Liver (tissue), 9 donors: ENCODE results near the gene MED12L. TPM values are rescaled to one million over a fixed set of nuclear protein-coding genes. Genes with fewer than 3 reads are reported as not detected.

ENCODE experiments used
- DNase-seq: peaks from one replicate; pipeline ENCODE4 v3.0.0-alpha.2; 2017; ENCODE audit warnings: low spot score
- H3K27ac ChIP-seq, 2 donors: one replicate each; pipeline ENCODE4 v1.7.0; 2013; ENCODE audit warnings: inconsistent platforms in 2 of 2, low read length in 2 of 2, control low read depth in 1 of 2, low read depth in 1 of 2, mild to moderate bottlenecking in 1 of 2
- H3K27me3 ChIP-seq, 4 donors: one replicate each; pipeline versions ENCODE4 v1.6.1 to v1.7.0; 2013; ENCODE audit warnings: low read length in 3 of 4, inconsistent platforms in 1 of 4, mild to moderate bottlenecking in 1 of 4, moderate library complexity in 1 of 4; ENCODE audit not compliant: control insufficient read depth in 4 of 4, insufficient read depth in 4 of 4
- H3K36me3 ChIP-seq, 4 donors: one replicate each; pipeline versions ENCODE4 v1.6.1 to v1.7.0; 2013; ENCODE audit warnings: low read length in 3 of 4, mild to moderate bottlenecking in 3 of 4, low read depth in 1 of 4, moderate library complexity in 1 of 4; ENCODE audit not compliant: control insufficient read depth in 4 of 4, insufficient read depth in 3 of 4
- H3K4me1 ChIP-seq, 4 donors: one replicate each; pipeline versions ENCODE4 v1.6.1 to v1.7.0; 2013; ENCODE audit warnings: low read length in 3 of 4, mild to moderate bottlenecking in 3 of 4, moderate library complexity in 1 of 4; ENCODE audit not compliant: control insufficient read depth in 4 of 4, insufficient read depth in 4 of 4
- H3K4me3 ChIP-seq, 3 donors: one replicate each; pipeline versions ENCODE4 v1.6.1 to v1.7.0; 2013; ENCODE audit warnings: low read length in 3 of 3, control low read depth in 1 of 3, low read depth in 1 of 3, mild to moderate bottlenecking in 1 of 3
- H3K9ac ChIP-seq, 2 donors: one replicate each; pipeline ENCODE4 v1.7.0; 2013; ENCODE audit warnings: low read length in 2 of 2, mild to moderate bottlenecking in 2 of 2, moderate library complexity in 2 of 2, control low read depth in 1 of 2, low read depth in 1 of 2
- H3K9me3 ChIP-seq, 4 donors: one replicate each; pipeline versions ENCODE4 v1.6.1 to v1.7.0; 2013; ENCODE audit warnings: low read length in 3 of 4; ENCODE audit not compliant: control insufficient read depth in 4 of 4
- ATF3 ChIP-seq: IDR thresholded peaks from 2 replicates; pipeline ENCODE4 v1.6.1; 2016; ENCODE audit warnings: antibody characterized with exemption
- CTCF ChIP-seq: fragments of 150-350 bp; IDR thresholded peaks from 2 replicates; pipeline ENCODE4 v1.5.1; 2017; ENCODE audit warnings: improper control_type of control experiment, low read depth, low read length; ENCODE audit not compliant: missing input control
- EGR1 ChIP-seq, 2 donors: IDR thresholded peaks; 2 replicates each; pipeline ENCODE4 v1.6.1; 2016 to 2018; ENCODE audit warnings: antibody characterized with exemption in 2 of 2, low read depth in 2 of 2
- FOXA1 ChIP-seq: IDR thresholded peaks from 2 replicates; pipeline ENCODE4 v1.6.1; 2016; ENCODE audit warnings: antibody characterized with exemption
- FOXA2 ChIP-seq: IDR thresholded peaks from 2 replicates; pipeline ENCODE4 v1.6.1; 2016; ENCODE audit warnings: antibody characterized with exemption
- GABPA ChIP-seq, 2 donors: IDR thresholded peaks in 1 of 2; conservative IDR thresholded peaks in 1 of 2; 2 replicates each; pipeline ENCODE4 v1.6.1; 2016; ENCODE audit warnings: antibody characterized with exemption in 2 of 2, mild to moderate bottlenecking in 1 of 2, moderate library complexity in 1 of 2
- HNF4A ChIP-seq, 2 donors: conservative IDR thresholded peaks; 2 replicates each; pipeline ENCODE4 v1.6.1; 2016; ENCODE audit warnings: antibody characterized with exemption in 2 of 2, mild to moderate bottlenecking in 2 of 2
- HNF4G ChIP-seq: IDR thresholded peaks from 2 replicates; pipeline ENCODE4 v1.6.1; 2016; ENCODE audit warnings: antibody characterized with exemption
- JUND ChIP-seq, 2 donors: IDR thresholded peaks; 2 replicates each; pipeline ENCODE4 v1.6.1; 2016; ENCODE audit warnings: antibody characterized with exemption in 2 of 2
- MAX ChIP-seq: IDR thresholded peaks from 2 replicates; pipeline ENCODE4 v1.6.1; 2016; ENCODE audit warnings: antibody characterized with exemption
- NR2F2 ChIP-seq: IDR thresholded peaks from 2 replicates; pipeline ENCODE4 v1.6.1; 2016; ENCODE audit warnings: antibody characterized with exemption
- RAD21 ChIP-seq, 2 donors: IDR thresholded peaks; 2 replicates each; pipeline ENCODE4 v1.6.1; 2016; ENCODE audit warnings: antibody characterized with exemption in 2 of 2, mild to moderate bottlenecking in 2 of 2
- REST ChIP-seq: IDR thresholded peaks from 2 replicates; pipeline ENCODE4 v1.6.1; 2016; ENCODE audit warnings: antibody characterized with exemption, mild to moderate bottlenecking
- RXRA ChIP-seq, 2 donors: IDR thresholded peaks; 2 replicates each; pipeline ENCODE4 v1.6.1; 2017 to 2018; ENCODE audit warnings: antibody characterized with exemption in 2 of 2, mild to moderate bottlenecking in 1 of 2
- SP1 ChIP-seq: IDR thresholded peaks from 2 replicates; pipeline ENCODE4 v1.6.1; 2018; ENCODE audit warnings: antibody characterized with exemption, mild to moderate bottlenecking
- TAF1 ChIP-seq: conservative IDR thresholded peaks from 2 replicates; pipeline ENCODE4 v1.6.1; 2016; ENCODE audit warnings: antibody characterized with exemption, mild to moderate bottlenecking
- YY1 ChIP-seq: IDR thresholded peaks from 2 replicates; pipeline ENCODE4 v1.6.1; 2016; ENCODE audit warnings: antibody characterized with exemption, mild to moderate bottlenecking
- ZBTB33 ChIP-seq: IDR thresholded peaks from 2 replicates; pipeline ENCODE4 v1.6.1; 2016; ENCODE audit warnings: antibody characterized with exemption
- WGBS: extraction: QIAGEN DNeasy Blood & Tissue Kit; methylation state at CpG from one replicate; pipeline ENCODE4 v1.1.7; 2013; 5-methylcytosine and 5-hydroxymethylcytosine counted together
- polyA plus RNA-seq, 2 donors: library from polyadenylated mRNA; stranded (reverse) in 1 of 2; unstranded in 1 of 2; fragments of 200-250 nt in 1 of 2; fragments of >200 nt in 1 of 2; fragmentation: Nextera tagmentation in 1 of 2; extraction: Ambion mirVana in 1 of 2; gene quantifications; one replicate each; pipeline versions ENCODE4 v1.2.1 to v1.2.3, GENCODE V29; 2013 to 2015
- total RNA-seq, 2 donors: library from RNA; depleted of rRNA; stranded (reverse); fragments of >200 nt; gene quantifications; one replicate each; pipeline ENCODE4 v1.2.3, GENCODE V29; 2014
- donor health status: healthy.
- donor health status: healthy.
- donor health status: healthy.
- donor health status: healthy.
- donor health status: healthy.

The MED12L gene
- total and polyA plus RNA-seq, 4 donors, result 0.02 to 2.1 (median 0.49) TPM

- no peaks in the 10 kb centered on the region for H3K9me3 ChIP-seq
- H3K27me3 ChIP-seq, result no peaks in the 10 kb centered on the region
- H3K4me3 ChIP-seq, result no peak within 1 kb of the TSS
- H3K9ac ChIP-seq, result no peak within 1 kb of the TSS
- no peak within 1 kb of the TSS for H3K27ac ChIP-seq
- DNase-seq, result no peak
- H3K4me1 ChIP-seq, result no peaks in the 10 kb centered on the region
- TF ChIP-seq REST (no peak), JUND (IDR thresholded peaks at IDR 0.05) (no peak), EGR1 (IDR thresholded peaks at IDR 0.05; ENCODE audit: low read depth in 2 of 2) (no peak)
- H3K36me3 ChIP-seq, result no peaks in the 10 kb centered on the region
- WGBS, result 77% methylated on average over 7 of the region's 7 CpGs
These were observed 231.0 kb downstream of the MED12L start, which contains the start of gene GPR87 for GRCh38 chr3:151316267-151316991. GPR87 (minus strand) TSS chr3:151316820; CDS start chr3:151300100, 16,720 bp downstream.

- no peaks in the 10 kb centered on the region for H3K27me3 ChIP-seq
- no peaks in the 10 kb centered on the region for H3K9me3 ChIP-seq
- no peak overlapping the region for H3K9ac ChIP-seq
- no peak for TF ChIP-seq EGR1 (IDR thresholded peaks at IDR 0.05; ENCODE audit: low read depth in 2 of 2)
- no peak for TF ChIP-seq NR2F2
- no peak for TF ChIP-seq FOXA2
- TF ChIP-seq RXRA (IDR thresholded peaks at IDR 0.05), result no peak
- TF ChIP-seq HNF4G, result no peak
- no peak for TF ChIP-seq HNF4A (conservative IDR thresholded peaks at IDR 0.05)
- no peak for TF ChIP-seq YY1
- no peak for TF ChIP-seq TAF1
- no peak for TF ChIP-seq ATF3
- TF ChIP-seq FOXA1, result no peak
- no peak for TF ChIP-seq SP1
- no peak for TF ChIP-seq ZBTB33
- no peak for TF ChIP-seq CTCF
- TF ChIP-seq MAX, result no peak
- TF ChIP-seq RAD21 (IDR thresholded peaks at IDR 0.05), result no peak
- TF ChIP-seq GABPA (IDR thresholded peaks at IDR 0.05 in 1 of 2, conservative IDR thresholded peaks at IDR 0.05 in 1 of 2), result no peak
- no peak overlapping the region for H3K27ac ChIP-seq
- H3K4me1 ChIP-seq, result no peaks in the 10 kb centered on the region
- H3K36me3 ChIP-seq, result no peaks in the 10 kb centered on the region
- DNase-seq, result no peak
- H3K4me3 ChIP-seq, result no peak overlapping the region
These were observed 232.8 kb downstream of the MED12L start for GRCh38 chr3:151318313-151318712.
